IMR-90 (cell line): Measurements from ENCODE around the gene TAS2R4.

Experiments
- CTCF ChIP-seq: conservative IDR thresholded peaks from 2 replicates; pipeline ENCODE4 v1.5.1; 2012; ENCODE audit warnings: mild to moderate bottlenecking, low read depth, low read length, improper control_type of control experiment
- MAZ ChIP-seq: IDR thresholded peaks from 2 replicates; pipeline ENCODE4 v1.6.1; 2012; ENCODE audit warnings: low read depth, mild to moderate bottlenecking, low read length, improper control_type of control experiment, moderate library complexity, borderline replicate concordance
- POLR2A ChIP-seq: IDR thresholded peaks from 2 replicates; pipeline ENCODE4 v1.6.1; 2012; ENCODE audit warnings: mild to moderate bottlenecking, low read depth, low read length
- USF2 ChIP-seq: fragments of 150-350 bp; IDR thresholded peaks from 2 replicates; pipeline ENCODE4 v1.6.1; 2017; ENCODE audit warnings: mild to moderate bottlenecking, antibody characterized with exemption, low read length, low read depth

GRCh38 chr7:141737118-141737835 is 39.2 kb upstream of the TAS2R4 start:
- no peak for TF ChIP-seq CTCF
- no peak for TF ChIP-seq USF2
- no peak for TF ChIP-seq MAZ
- TF ChIP-seq POLR2A = no peak
